Peyer's patch (tissue), 4 donors: Measurements from ENCODE around the gene KCTD1.

Experiments used
- CTCF ChIP-seq, 6 experiments: fragments of 450-650 bp in 4 of 6; fragments of 200-600 bp in 2 of 6; sonication (generic) in 1 of 6; IDR thresholded peaks; one replicate each; pipeline ENCODE4 v1.5.1; 2017 to 2019; ENCODE audit warnings: antibody characterized with exemption in 6 of 6, mild to moderate bottlenecking in 3 of 6, moderate library complexity in 1 of 6
- POLR2A ChIP-seq, 2 donors: fragments of 450-650 bp; IDR thresholded peaks; one replicate each; pipeline ENCODE4 v1.5.1; 2017; ENCODE audit warnings: antibody characterized with exemption in 2 of 2, mild to moderate bottlenecking in 2 of 2, moderate library complexity in 2 of 2

GRCh38 chr18:26562568-26562967, 14.2 kb upstream of the KCTD1 start:
- TF ChIP-seq CTCF (IDR thresholded peaks at IDR 0.05) (no peak), POLR2A (IDR thresholded peaks at IDR 0.05) (no peak)
